Naive thymus-derived CD4-positive, alpha-beta T cell (primary cell): Measurements from ENCODE around the gene VEZT. TPM values are rescaled to one million over a fixed set of nuclear protein-coding genes. Genes with fewer than 3 reads are reported as not detected.
"Not testable (repeated sequence)": the region's sequence is repeated elsewhere in the genome, so short reads cannot be mapped to it uniquely, and the experiment has no call there.

Source experiments
- ATAC-seq: fragments of 150-1000 bp; cut with Tn5 transposase; 2 replicates; pipeline ENCODE4 v1.10.0; 2021; ENCODE audit warnings: mild to moderate bottlenecking, moderate library complexity
- CTCF ChIA-PET: fragments of 350-600 bp; sonication (Branson Sonifier 250); formaldehyde crosslinking; loops from one replicate; lab custom pipeline; 2021; ENCODE audit warnings: antibody characterized with exemption; lab: Charles Lee
- POLR2A ChIA-PET: fragments of 350-600 bp; sonication (Branson Sonifier 250); formaldehyde crosslinking; loops from one replicate; lab custom pipeline; 2021; ENCODE audit warnings: antibody characterized with exemption, inconsistent platforms; lab: Charles Lee
- DNase-seq, 9 donors: peaks; one replicate each; pipeline versions ENCODE4 v3.0.0 to v3.0.0-alpha.2; 2020 to 2022; ENCODE audit warnings: mixed read lengths in 1 of 9
- H3K27ac ChIP-seq: one replicate; pipeline ENCODE4 v1.7.0; 2013; ENCODE audit warnings: mild to moderate bottlenecking, low read depth, low read length, moderate library complexity
- H3K27me3 ChIP-seq, 2 donors: one replicate each; pipeline ENCODE4 v1.7.0; 2013; ENCODE audit warnings: low read length in 2 of 2, mild to moderate bottlenecking in 2 of 2, moderate library complexity in 2 of 2; ENCODE audit not compliant: control insufficient read depth in 2 of 2, insufficient read depth in 2 of 2
- H3K36me3 ChIP-seq, 3 experiments: 1 replicate in 2 of 3; 2 replicates in 1 of 3; pipeline ENCODE4 v1.7.0; 2013; ENCODE audit warnings: low read length in 3 of 3, mild to moderate bottlenecking in 3 of 3, moderate library complexity in 1 of 3; ENCODE audit not compliant: insufficient read depth in 3 of 3, control insufficient read depth in 2 of 3
- H3K4me1 ChIP-seq, 2 donors: one replicate each; pipeline ENCODE4 v1.7.0; 2013; ENCODE audit warnings: low read length in 2 of 2, mild to moderate bottlenecking in 2 of 2, moderate library complexity in 1 of 2; ENCODE audit not compliant: control insufficient read depth in 2 of 2, insufficient read depth in 2 of 2
- H3K4me3 ChIP-seq: 2 replicates; pipeline ENCODE4 v1.7.0; 2013; ENCODE audit warnings: mild to moderate bottlenecking, low read length
- H3K9me3 ChIP-seq, 3 experiments: 1 replicate in 2 of 3; 2 replicates in 1 of 3; pipeline ENCODE4 v1.7.0; 2013; ENCODE audit warnings: low read length in 3 of 3; ENCODE audit not compliant: control insufficient read depth in 2 of 3
- H3K27ac Mint-ChIP-seq, 9 donors: one replicate each; pipeline ENCODE4 v1.8.0; 2020 to 2022; ENCODE audit warnings: mixed read lengths in 9 of 9, mild to moderate bottlenecking in 8 of 9, moderate library complexity in 5 of 9, inconsistent platforms in 2 of 9
- H3K27me3 Mint-ChIP-seq, 5 donors: one replicate each; pipeline ENCODE4 v1.8.0; 2021 to 2022; ENCODE audit warnings: mixed read lengths in 5 of 5, mild to moderate bottlenecking in 1 of 5
- H3K36me3 Mint-ChIP-seq, 5 donors: one replicate each; pipeline ENCODE4 v1.8.0; 2020 to 2022; ENCODE audit warnings: mixed read lengths in 5 of 5, mild to moderate bottlenecking in 3 of 5, inconsistent platforms in 1 of 5
- H3K4me1 Mint-ChIP-seq, 7 donors: one replicate each; pipeline ENCODE4 v1.8.0; 2020 to 2022; ENCODE audit warnings: mixed read lengths in 7 of 7, mild to moderate bottlenecking in 3 of 7, inconsistent platforms in 1 of 7
- H3K4me3 Mint-ChIP-seq, 10 donors: one replicate each; pipeline ENCODE4 v1.8.0; 2020 to 2022; ENCODE audit warnings: mild to moderate bottlenecking in 10 of 10, mixed read lengths in 10 of 10, moderate library complexity in 6 of 10, inconsistent platforms in 2 of 10
- H3K9me3 Mint-ChIP-seq, 11 donors: one replicate each; pipeline ENCODE4 v1.8.0; 2020 to 2022; ENCODE audit warnings: mixed read lengths in 11 of 11, mild to moderate bottlenecking in 4 of 11, inconsistent platforms in 1 of 11, moderate library complexity in 1 of 11
- intact Hi-C, 2 donors: fragments of 100-400 bp; cut with micrococcal nuclease; formaldehyde crosslinking; loops; one replicate each; pipeline ENCODE4 v1.15.1; 2023
- polyA plus RNA-seq, 2 donors: library from polyadenylated mRNA; unstranded; fragments of 300-500 nt; fragmentation: Illumina TruSeq; gene quantifications; one replicate each; pipeline ENCODE4 v1.2.3, GENCODE V29; 2021
- total RNA-seq, 6 experiments: library from RNA in 5 of 6; stranded (reverse) in 5 of 6; gene quantifications; 1 replicate in 5 of 6; 2 replicates in 1 of 6; pipeline ENCODE4 v1.2.3 and lab custom pipeline; 2021 to 2026

VEZT gene
- total and polyA plus RNA-seq, 7 experiments from 2014 or later = 23.2 to 48.8 (median 38.7) TPM

GRCh38 chr12:95237315-95237714 is 19.7 kb downstream of the VEZT start:
- Histone ChIP-seq H3K27me3 (no peaks in the 10 kb centered on the region), H3K4me1 (no peaks in the 10 kb centered on the region), H3K9me3 (no peaks in the 10 kb centered on the region), H3K36me3 (no peaks in the 10 kb centered on the region), H3K27ac (no peak overlapping the region), H3K4me3 (no peak overlapping the region)
- no peaks in the 10 kb centered on the region for H3K9me3 Mint-ChIP-seq
- CTCF ChIA-PET = interaction anchor here (0.6 kb wide), 1 partner anchor 526 kb away, joined by 3 read pairs; no protein-coding TSS in a partner anchor
- H3K4me3 Mint-ChIP-seq = no peak overlapping the region
- H3K27me3 Mint-ChIP-seq = no peaks in the 10 kb centered on the region
- peaks cover 0 to 38% (median 31%) of the 10 kb centered on the region in 7 donors for H3K4me1 Mint-ChIP-seq
- no peak overlapping the region for H3K27ac Mint-ChIP-seq
- no peak for DNase-seq
- H3K36me3 Mint-ChIP-seq = peaks cover 7 to 21% (median 16%) of the 10 kb centered on the region in 5 donors
- POLR2A ChIA-PET = no interaction called here
- intact Hi-C loops = no loop called here
- ATAC-seq = no peak

- H3K9me3 ChIP-seq = no peaks in the 10 kb centered on the region
- no peak overlapping the region for H3K4me3 Mint-ChIP-seq
- DNase-seq = no peak
- no peaks in the 10 kb centered on the region for H3K4me1 ChIP-seq
- no peak overlapping the region for H3K27ac Mint-ChIP-seq
- H3K27me3 Mint-ChIP-seq = no peaks in the 10 kb centered on the region
- no peak for ATAC-seq
- no peak overlapping the region for H3K4me3 ChIP-seq
- H3K36me3 ChIP-seq = no peaks in the 10 kb centered on the region
- intact Hi-C loops = no loop called here
- ChIA-PET CTCF (no interaction called here), POLR2A (no interaction called here)
- no peaks in the 10 kb centered on the region for H3K9me3 Mint-ChIP-seq
- peaks cover 0 to 30% (median 27%) of the 10 kb centered on the region in 7 donors for H3K4me1 Mint-ChIP-seq
- peaks cover 7 to 21% (median 17%) of the 10 kb centered on the region in 5 donors for H3K36me3 Mint-ChIP-seq
- no peaks in the 10 kb centered on the region for H3K27me3 ChIP-seq
- no peak overlapping the region for H3K27ac ChIP-seq
Measured at GRCh38 chr12:95238150-95238549, 20.5 kb downstream of the VEZT start.

- no peaks in the 10 kb centered on the region for H3K27me3 Mint-ChIP-seq
- Histone ChIP-seq H3K27ac (no peak overlapping the region), H3K4me3 (no peak overlapping the region), H3K27me3 (no peaks in the 10 kb centered on the region), H3K4me1 (no peaks in the 10 kb centered on the region), H3K9me3 (no peaks in the 10 kb centered on the region), H3K36me3 (no peaks in the 10 kb centered on the region)
- H3K36me3 Mint-ChIP-seq = peaks cover 7 to 30% (median 17%) of the 10 kb centered on the region in 5 donors
- CTCF ChIA-PET = no interaction called here
- DNase-seq (no peak), ATAC-seq (no peak)
- intact Hi-C loops = no loop called here
- POLR2A ChIA-PET = no interaction called here
- H3K27ac Mint-ChIP-seq = peak overlapping the region in 1 of 9 donors; percentile 32
- H3K9me3 Mint-ChIP-seq = no peaks in the 10 kb centered on the region
- no peak overlapping the region for H3K4me3 Mint-ChIP-seq
- H3K4me1 Mint-ChIP-seq = peaks cover 0 to 38% (median 27%) of the 10 kb centered on the region in 7 donors
Measured at GRCh38 chr12:95239216-95239615, 21.6 kb downstream of the VEZT start.

- H3K4me3 Mint-ChIP-seq, H3K27me3 ChIP-seq, ATAC-seq, H3K4me3 ChIP-seq, H3K36me3 ChIP-seq, CTCF ChIA-PET, POLR2A ChIA-PET, DNase-seq, H3K4me1 ChIP-seq, H3K27me3 Mint-ChIP-seq, H3K27ac ChIP-seq, H3K9me3 Mint-ChIP-seq, intact Hi-C loops, H3K9me3 ChIP-seq: not testable (repeated sequence)
- Mint-ChIP-seq H3K27ac (peak overlapping the region in 1 of 9 donors; percentile 32), H3K36me3 (peaks cover 7 to 30% (median 14%) of the 10 kb centered on the region in 5 donors), H3K4me1 (peaks cover 0 to 38% (median 27%) of the 10 kb centered on the region in 7 donors)
Measured at GRCh38 chr12:95239835-95240234, 22.2 kb downstream of the VEZT start.

- H3K36me3 ChIP-seq = no peaks in the 10 kb centered on the region
- H3K4me1 Mint-ChIP-seq = peaks cover 3 to 43% (median 32%) of the 10 kb centered on the region in 7 donors
- peak overlapping the region in 1 of 9 donors; percentile 55 for H3K27ac Mint-ChIP-seq
- DNase-seq = no peak
- H3K4me3 Mint-ChIP-seq = no peak overlapping the region
- no peaks in the 10 kb centered on the region for H3K9me3 ChIP-seq
- ChIA-PET POLR2A (no interaction called here), CTCF (interaction anchor here (0.7 kb wide), 1 partner anchor 155 kb away, joined by 3 read pairs; no protein-coding TSS in a partner anchor)
- no peak for ATAC-seq
- H3K27me3 Mint-ChIP-seq = no peaks in the 10 kb centered on the region
- H3K4me3 ChIP-seq = no peak overlapping the region
- no peaks in the 10 kb centered on the region for H3K4me1 ChIP-seq
- intact Hi-C loops = no loop called here
- H3K27ac ChIP-seq = no peak overlapping the region
- H3K9me3 Mint-ChIP-seq = no peaks in the 10 kb centered on the region
- H3K36me3 Mint-ChIP-seq = peaks cover 7 to 30% (median 14%) of the 10 kb centered on the region in 5 donors
- H3K27me3 ChIP-seq = no peaks in the 10 kb centered on the region
Measured at GRCh38 chr12:95240556-95240955, 22.9 kb downstream of the VEZT start.

- Mint-ChIP-seq H3K36me3 (peaks cover 7 to 30% (median 14%) of the 10 kb centered on the region in 5 donors), H3K4me1 (peaks cover 9 to 48% (median 38%) of the 10 kb centered on the region in 7 donors)
- H3K27ac ChIP-seq, H3K9me3 ChIP-seq, intact Hi-C loops, H3K36me3 ChIP-seq, H3K9me3 Mint-ChIP-seq, H3K4me3 ChIP-seq, ATAC-seq, DNase-seq, H3K4me3 Mint-ChIP-seq, H3K27me3 Mint-ChIP-seq, CTCF ChIA-PET, H3K27ac Mint-ChIP-seq, POLR2A ChIA-PET, H3K27me3 ChIP-seq, H3K4me1 ChIP-seq: not testable (repeated sequence)
Measured at GRCh38 chr12:95241138-95241537, 23.5 kb downstream of the VEZT start.

- intact Hi-C loops = no loop called here
- no peak for DNase-seq
- H3K9me3 ChIP-seq = no peaks in the 10 kb centered on the region
- Mint-ChIP-seq H3K27ac (no peak overlapping the region), H3K4me1 (peaks cover 17 to 56% (median 46%) of the 10 kb centered on the region in 7 donors), H3K9me3 (no peaks in the 10 kb centered on the region), H3K27me3 (no peaks in the 10 kb centered on the region), H3K4me3 (no peak overlapping the region), H3K36me3 (peaks cover 7 to 30% (median 13%) of the 10 kb centered on the region in 5 donors)
- no peak overlapping the region for H3K27ac ChIP-seq
- ChIA-PET CTCF (no interaction called here), POLR2A (no interaction called here)
- H3K27me3 ChIP-seq = no peaks in the 10 kb centered on the region
- no peaks in the 10 kb centered on the region for H3K4me1 ChIP-seq
- no peak overlapping the region for H3K4me3 ChIP-seq
- H3K36me3 ChIP-seq = no peaks in the 10 kb centered on the region
- ATAC-seq = no peak
Measured at GRCh38 chr12:95241761-95242506, 24.3 kb downstream of the VEZT start.
